ENCODE data around the gene PDILT.

PDILT gene

GRCh38 chr16:20319406-20319805 lies 85.1 kb downstream of the PDILT start:
- TF ChIP-seq CTCF (IDR thresholded peaks at IDR 0.05; ENCODE audit: insufficient read depth, low read length, poor library complexity, severe bottlenecking) (no peak), EZH2phosphoT487 (conservative IDR thresholded peaks at IDR 0.05; ENCODE audit: low read length) (no peak)

GRCh38 chr16:20318437-20318836 lies 86.1 kb downstream of the PDILT start:
- TF ChIP-seq EZH2phosphoT487 (conservative IDR thresholded peaks at IDR 0.05; ENCODE audit: low read length): no peak
- TF ChIP-seq CTCF (IDR thresholded peaks at IDR 0.05; ENCODE audit: insufficient read depth, low read length, poor library complexity, severe bottlenecking): no peak
- no peaks in the 10 kb centered on the region for H3K9me2 ChIP-seq (replicated peaks; ENCODE audit: insufficient read depth, low read length)
- H3K4me2 ChIP-seq (ENCODE audit: low read depth, low read length, poor library complexity, severe bottlenecking): no peak overlapping the region
- H3K79me2 ChIP-seq (ENCODE audit: insufficient read depth, low read length): no peaks in the 10 kb centered on the region
- H3K9ac ChIP-seq (ENCODE audit: low read length): no peak overlapping the region
- H4K20me1 ChIP-seq (ENCODE audit: low read depth, low read length): no peaks in the 10 kb centered on the region
- no peak overlapping the region for H3K4me3 ChIP-seq (ENCODE audit: insufficient read depth, low read length, poor library complexity, severe bottlenecking)
- no peak overlapping the region for H2AFZ ChIP-seq (ENCODE audit: low read depth, low read length, severe bottlenecking)
- no peaks in the 10 kb centered on the region for H3K27me3 ChIP-seq (ENCODE audit: low read length)
- H3K9me3 ChIP-seq (ENCODE audit: insufficient read depth, low read length): no peaks in the 10 kb centered on the region
- no peaks in the 10 kb centered on the region for H3F3A ChIP-seq (ENCODE audit: insufficient read depth)
- H3K36me3 ChIP-seq (ENCODE audit: low read length): no peaks in the 10 kb centered on the region
- H3K27ac ChIP-seq (ENCODE audit: low read depth, low read length): no peak overlapping the region

More at GRCh38 chr16:20319406-20319805, 85.1 kb downstream of the PDILT start:
- Histone ChIP-seq H2AFZ (ENCODE audit: low read depth, low read length, severe bottlenecking) (no peak overlapping the region), H3K4me2 (ENCODE audit: low read depth, low read length, poor library complexity, severe bottlenecking) (no peak overlapping the region), H3F3A (ENCODE audit: insufficient read depth) (no peaks in the 10 kb centered on the region), H3K9ac (ENCODE audit: low read length) (no peak overlapping the region), H3K9me3 (ENCODE audit: insufficient read depth, low read length) (no peaks in the 10 kb centered on the region), H3K79me2 (ENCODE audit: insufficient read depth, low read length) (no peaks in the 10 kb centered on the region), H3K4me3 (ENCODE audit: insufficient read depth, low read length, poor library complexity, severe bottlenecking) (no peak overlapping the region), H3K36me3 (ENCODE audit: low read length) (no peaks in the 10 kb centered on the region), H3K27me3 (ENCODE audit: low read length) (no peaks in the 10 kb centered on the region), H4K20me1 (ENCODE audit: low read depth, low read length) (no peaks in the 10 kb centered on the region), H3K27ac (ENCODE audit: low read depth, low read length) (no peak overlapping the region), H3K9me2 (replicated peaks; ENCODE audit: insufficient read depth, low read length) (no peaks in the 10 kb centered on the region)

- no peak for TF ChIP-seq EZH2phosphoT487 (conservative IDR thresholded peaks at IDR 0.05; ENCODE audit: low read length)
- TF ChIP-seq CTCF (IDR thresholded peaks at IDR 0.05; ENCODE audit: insufficient read depth, low read length, poor library complexity, severe bottlenecking): no peak
- no peaks in the 10 kb centered on the region for H3K9me2 ChIP-seq (replicated peaks; ENCODE audit: insufficient read depth, low read length)
- no peaks in the 10 kb centered on the region for H3K79me2 ChIP-seq (ENCODE audit: insufficient read depth, low read length)
- H3K36me3 ChIP-seq (ENCODE audit: low read length): no peaks in the 10 kb centered on the region
- H3K4me2 ChIP-seq (ENCODE audit: low read depth, low read length, poor library complexity, severe bottlenecking): no peak overlapping the region
- H3K9ac ChIP-seq (ENCODE audit: low read length): no peak overlapping the region
- H2AFZ ChIP-seq (ENCODE audit: low read depth, low read length, severe bottlenecking): no peak overlapping the region
- no peak overlapping the region for H3K27ac ChIP-seq (ENCODE audit: low read depth, low read length)
- H3K4me3 ChIP-seq (ENCODE audit: insufficient read depth, low read length, poor library complexity, severe bottlenecking): no peak overlapping the region
- H4K20me1 ChIP-seq (ENCODE audit: low read depth, low read length): no peaks in the 10 kb centered on the region
- H3K27me3 ChIP-seq (ENCODE audit: low read length): no peaks in the 10 kb centered on the region
- H3K9me3 ChIP-seq (ENCODE audit: insufficient read depth, low read length): no peaks in the 10 kb centered on the region
- H3F3A ChIP-seq (ENCODE audit: insufficient read depth): no peaks in the 10 kb centered on the region
These were observed 86.5 kb downstream of the PDILT start for GRCh38 chr16:20318006-20318405.

Measured in SU-DHL-6 (cell line).